Measurements from ENCODE around the gene CDH22. TPM values are rescaled to one million over a fixed set of nuclear protein-coding genes. Genes with fewer than 3 reads are reported as not detected.
A peak's percentile ranks its signal among the peaks of the same experiment; 100 is the strongest.

Gene CDH22
- total and polyA plus RNA-seq, 10 of the 15 experiments (the other 5 are each of a cell fraction or from before 2014, with no cell fraction given): not detected

DNA sequence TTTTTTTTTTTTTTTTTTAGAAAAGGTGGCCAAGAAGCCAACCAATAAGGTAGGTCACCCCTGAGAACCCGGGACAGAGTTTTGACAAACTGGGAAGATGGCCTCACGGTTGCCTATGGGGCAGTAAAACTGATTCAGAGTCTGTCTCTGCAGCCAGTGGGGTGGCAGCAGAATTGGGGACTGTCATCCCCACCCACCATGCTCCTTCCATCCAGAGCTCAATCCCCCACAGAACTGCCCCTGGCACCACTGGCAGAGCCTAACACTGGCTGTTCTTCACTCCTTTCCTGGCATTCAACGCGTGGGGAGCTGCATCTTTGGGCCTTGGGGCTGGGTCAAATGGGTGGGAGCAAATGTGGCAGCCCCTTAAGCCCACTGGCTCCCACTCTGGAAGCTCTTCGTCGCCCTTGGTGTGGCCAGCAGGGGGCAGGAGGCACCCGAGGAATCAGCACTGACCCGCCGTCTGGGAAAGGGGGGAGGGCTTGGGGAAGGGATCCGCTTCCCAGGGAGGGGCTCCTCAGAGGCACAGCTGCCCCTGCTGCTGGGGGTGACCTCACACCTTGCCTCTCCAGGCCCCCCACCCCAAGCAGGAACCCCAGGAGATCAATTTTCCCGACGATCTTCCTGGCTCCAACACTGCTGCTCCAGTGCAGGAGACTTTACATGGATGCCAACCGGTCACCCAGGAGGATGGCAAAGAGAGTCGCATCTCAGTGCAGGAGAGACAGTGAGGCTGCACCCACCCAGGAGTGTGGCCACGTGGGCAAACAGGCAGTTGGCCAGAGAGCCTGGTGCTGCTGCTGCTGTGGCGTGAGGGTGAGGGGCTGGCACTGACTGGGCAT, 179.8 kb downstream of the CDH22 start:
- Histone ChIP-seq H3K4me2 (ENCODE audit: control insufficient read depth, insufficient read depth) (no peak overlapping the region; the same call in 1 of the 2 replicates), H3K36me3 (ENCODE audit: control insufficient read depth in 2 of 2, insufficient read depth in 2 of 2, low read length in 1 of 2) (peaks cover 12 to 19% of the 10 kb centered on the region in 2 experiments), H3K27me3 (replicated peaks in 1 of 2; ENCODE audit: control insufficient read depth in 2 of 2, insufficient read depth in 2 of 2, low read length in 1 of 2) (no peaks in the 10 kb centered on the region), H3K27ac (ENCODE audit: control insufficient read depth, insufficient read depth) (no peak overlapping the region), H3K79me2 (ENCODE audit: control insufficient read depth, insufficient read depth, low read length) (peaks cover 4% of the 10 kb centered on the region), H3K4me1 (ENCODE audit: control insufficient read depth, insufficient read depth, low read length) (peaks cover 21% of the 10 kb centered on the region), H3K4me3 (no peak overlapping the region), H4K20me1 (ENCODE audit: control insufficient read depth, insufficient read depth) (peaks cover 9% of the 10 kb centered on the region), H3K9me3 (replicated peaks; ENCODE audit: control insufficient read depth, insufficient read depth, low read length) (no peaks in the 10 kb centered on the region), H2AFZ (ENCODE audit: control insufficient read depth, low read depth, low read length) (no peak overlapping the region), H3K9ac (ENCODE audit: control insufficient read depth, insufficient read depth, low read length) (no peak overlapping the region)
- BruUV-seq (replicated peaks): no TSS peak
- POLR2A ChIA-PET: interaction anchor here (1.0 to 1.6 kb wide), 2 partner anchors 9 to 21 kb away, joined by 5 to 6 read pairs; no protein-coding TSS in a partner anchor
- CTCF ChIA-PET: interaction anchor here (0.6 to 6.0 kb wide), 25 partner anchors 9 to 278 kb away, joined by 3 to 63 read pairs (median 4); partner anchors contain the start of gene ELMO2
- ATAC-seq (peak; percentile 8), DNase-seq (ENCODE audit: low read depth, low spot score) (no peak), FAIRE-seq (no peak)
- SMC1A ChIA-PET (ENCODE audit: uncharacterized antibody, unreplicated experiment): interaction anchor here (0.8 to 5.9 kb wide), 2 partner anchors 10 to 40 kb away, joined by 3 to 39 read pairs; partner anchors contain the start of gene CD40
- 65% methylated on average over 14 of the region's 16 CpGs for WGBS (ENCODE audit: insufficient coverage, insufficient replicate concordance, low lambda C conversion rate, missing lambda C conversion rate)
- in situ Hi-C loops (cut with MboI): no loop called here
- intact Hi-C loops (cut with micrococcal nuclease; ENCODE audit: unreplicated experiment): no loop called here
- RAD21 ChIA-PET (ENCODE audit: unreplicated experiment): interaction anchor here (1.2 to 3.5 kb wide), 6 partner anchors 9 to 46 kb away, joined by 3 to 22 read pairs (median 6); no protein-coding TSS in a partner anchor
- TF ChIP-seq MTA3 (IDR thresholded peaks at IDR 0.05; ENCODE audit: borderline replicate concordance, low read length) (0 out of 2 replicates have a peak, but pooled peaks have one; percentile 13), RAD21 (IDR thresholded peaks at IDR 0.05; ENCODE audit: insufficient read depth, low read depth, low read length) (peak; percentile 20; the same call in 1 of the 2 replicates), NFXL1 (IDR thresholded peaks at IDR 0.05; ENCODE audit: borderline replicate concordance) (no peak), ZNF687 (IDR thresholded peaks at IDR 0.05) (no peak), POLR2AphosphoS2 (IDR thresholded peaks at IDR 0.05; ENCODE audit: low read depth, low read length) (peak; percentile 25; the same call in 1 of the 2 replicates), EED (IDR thresholded peaks at IDR 0.05; ENCODE audit: low read depth) (peak; percentile 54; the same call in 1 of the 2 replicates), POU2F2 (IDR thresholded peaks at IDR 0.05; ENCODE audit: borderline replicate concordance, low read depth, low read length) (0 out of 3 replicates have a peak, but pooled peaks have one; percentile 20), YY1 (IDR thresholded peaks at IDR 0.05; ENCODE audit: low read depth, low read length) (no peak)
- TF ChIP-seq, protein P1, sequence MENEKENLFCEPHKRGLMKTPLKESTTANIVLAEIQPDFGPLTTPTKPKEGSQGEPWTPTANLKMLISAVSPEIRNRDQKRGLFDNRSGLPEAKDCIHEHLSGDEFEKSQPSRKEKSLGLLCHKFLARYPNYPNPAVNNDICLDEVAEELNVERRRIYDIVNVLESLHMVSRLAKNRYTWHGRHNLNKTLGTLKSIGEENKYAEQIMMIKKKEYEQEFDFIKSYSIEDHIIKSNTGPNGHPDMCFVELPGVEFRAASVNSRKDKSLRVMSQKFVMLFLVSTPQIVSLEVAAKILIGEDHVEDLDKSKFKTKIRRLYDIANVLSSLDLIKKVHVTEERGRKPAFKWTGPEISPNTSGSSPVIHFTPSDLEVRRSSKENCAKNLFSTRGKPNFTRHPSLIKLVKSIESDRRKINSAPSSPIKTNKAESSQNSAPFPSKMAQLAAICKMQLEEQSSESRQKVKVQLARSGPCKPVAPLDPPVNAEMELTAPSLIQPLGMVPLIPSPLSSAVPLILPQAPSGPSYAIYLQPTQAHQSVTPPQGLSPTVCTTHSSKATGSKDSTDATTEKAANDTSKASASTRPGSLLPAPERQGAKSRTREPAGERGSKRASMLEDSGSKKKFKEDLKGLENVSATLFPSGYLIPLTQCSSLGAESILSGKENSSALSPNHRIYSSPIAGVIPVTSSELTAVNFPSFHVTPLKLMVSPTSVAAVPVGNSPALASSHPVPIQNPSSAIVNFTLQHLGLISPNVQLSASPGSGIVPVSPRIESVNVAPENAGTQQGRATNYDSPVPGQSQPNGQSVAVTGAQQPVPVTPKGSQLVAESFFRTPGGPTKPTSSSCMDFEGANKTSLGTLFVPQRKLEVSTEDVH (IDR thresholded peaks at IDR 0.05; ENCODE audit: low read depth, partially characterized antibody): no peak
- TF ChIP-seq, protein P2, sequence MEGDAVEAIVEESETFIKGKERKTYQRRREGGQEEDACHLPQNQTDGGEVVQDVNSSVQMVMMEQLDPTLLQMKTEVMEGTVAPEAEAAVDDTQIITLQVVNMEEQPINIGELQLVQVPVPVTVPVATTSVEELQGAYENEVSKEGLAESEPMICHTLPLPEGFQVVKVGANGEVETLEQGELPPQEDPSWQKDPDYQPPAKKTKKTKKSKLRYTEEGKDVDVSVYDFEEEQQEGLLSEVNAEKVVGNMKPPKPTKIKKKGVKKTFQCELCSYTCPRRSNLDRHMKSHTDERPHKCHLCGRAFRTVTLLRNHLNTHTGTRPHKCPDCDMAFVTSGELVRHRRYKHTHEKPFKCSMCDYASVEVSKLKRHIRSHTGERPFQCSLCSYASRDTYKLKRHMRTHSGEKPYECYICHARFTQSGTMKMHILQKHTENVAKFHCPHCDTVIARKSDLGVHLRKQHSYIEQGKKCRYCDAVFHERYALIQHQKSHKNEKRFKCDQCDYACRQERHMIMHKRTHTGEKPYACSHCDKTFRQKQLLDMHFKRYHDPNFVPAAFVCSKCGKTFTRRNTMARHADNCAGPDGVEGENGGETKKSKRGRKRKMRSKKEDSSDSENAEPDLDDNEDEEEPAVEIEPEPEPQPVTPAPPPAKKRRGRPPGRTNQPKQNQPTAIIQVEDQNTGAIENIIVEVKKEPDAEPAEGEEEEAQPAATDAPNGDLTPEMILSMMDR (IDR thresholded peaks at IDR 0.05 in 2 of 3, conservative IDR thresholded peaks at IDR 0.05 in 1 of 3; ENCODE audit: control insufficient read depth in 2 of 3, extremely low read depth in 1 of 3, insufficient read depth in 1 of 3, low read depth in 3 of 3, low read length in 3 of 3): peak; percentile 53 to 72 (median 54)

Measured in GM12878 (cell line).